ENCODE measurements around the gene ZNF784. TPM values are rescaled to one million over a fixed set of nuclear protein-coding genes. Genes with fewer than 3 reads are reported as not detected.

Gene ZNF784
- total and polyA plus RNA-seq, 2 of the 4 experiments (the other 2 are of a cell fraction), result 2.5 to 3.7 TPM

DNA sequence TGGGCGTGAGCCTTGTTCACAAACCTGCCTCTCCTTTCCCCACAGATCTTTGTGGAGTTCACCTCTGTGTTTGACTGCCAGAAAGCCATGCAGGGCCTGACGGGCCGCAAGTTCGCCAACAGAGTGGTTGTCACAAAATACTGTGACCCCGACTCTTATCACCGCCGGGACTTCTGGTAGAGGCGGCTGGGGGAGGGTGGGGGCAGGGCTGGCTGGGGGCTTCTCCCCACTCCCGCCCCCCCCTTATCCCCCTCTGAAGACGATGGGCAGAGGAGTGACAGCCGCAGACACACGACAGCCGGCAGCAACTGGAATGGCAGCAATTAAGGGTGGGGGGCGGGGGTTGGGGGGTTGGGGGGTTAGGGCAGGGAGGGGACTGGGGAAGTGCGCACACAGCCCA, 49.5 kb upstream of the ZNF784 start:
- Histone ChIP-seq H3K18ac (ENCODE audit: low read depth, low read length) (no peak overlapping the region), H2BK5ac (ENCODE audit: low read depth, low read length, poor library complexity, severe bottlenecking) (no peak overlapping the region), H2BK120ac (ENCODE audit: low read depth, low read length) (no peak overlapping the region), H4K5ac (ENCODE audit: low read depth, low read length) (no peak overlapping the region), H3K9me1 (ENCODE audit: insufficient read depth, low read length) (no peaks in the 10 kb centered on the region; the same call in 1 of the 2 replicates), H2AFZ (replicated peaks; ENCODE audit: low read length, poor library complexity) (no peak overlapping the region), H2AK9ac (replicated peaks; ENCODE audit: low read depth, low read length, poor library complexity) (no peak overlapping the region), H4K8ac (ENCODE audit: low read depth in 2 of 2, low read length in 2 of 2) (no peak overlapping the region), H3K4me1 (ENCODE audit: control insufficient read depth, insufficient read depth, low read length) (peaks cover 5% of the 10 kb centered on the region; the same call in 1 of the 2 replicates), H3K4ac (ENCODE audit: low read depth, low read length) (no peak overlapping the region), H3K27ac (ENCODE audit: insufficient read depth, low read length) (no peak overlapping the region), H3K56ac (ENCODE audit: extremely low read depth, insufficient read depth, low read length) (no peak overlapping the region), H4K20me1 (ENCODE audit: insufficient read depth, low read length) (peaks cover 63% of the 10 kb centered on the region), H2BK15ac (ENCODE audit: low read depth, low read length) (no peak overlapping the region), H2AK5ac (ENCODE audit: low read depth, low read length) (no peak overlapping the region), H3K9me3 (ENCODE audit: control insufficient read depth, insufficient read depth, low read length) (no peaks in the 10 kb centered on the region), H3K14ac (replicated peaks; ENCODE audit: low read depth, low read length) (no peak overlapping the region), H4K91ac (ENCODE audit: insufficient read depth, low read depth, low read length) (no peak overlapping the region), H3K27me3 (ENCODE audit: control insufficient read depth, insufficient read depth, low read length) (no peaks in the 10 kb centered on the region), H3K4me3 (ENCODE audit: insufficient read depth, low read depth, low read length) (no peak overlapping the region), H3K36me3 (ENCODE audit: control insufficient read depth, insufficient read depth, low read length) (peaks cover 42% of the 10 kb centered on the region), H3K9ac (ENCODE audit: low read depth, low read length) (no peak overlapping the region), H3K79me1 (ENCODE audit: low read depth in 1 of 2, low read length in 2 of 2) (peaks cover 20 to 53% of the 10 kb centered on the region in 2 experiments; a peak in 3 of 4 replicates), H2BK20ac (ENCODE audit: low read depth, low read length) (no peak overlapping the region), H3K23ac (ENCODE audit: low read depth, low read length) (no peak overlapping the region), H3K4me2 (ENCODE audit: low read depth, low read length) (no peak overlapping the region)
- POLR2A ChIA-PET (ENCODE audit: unreplicated experiment), result no interaction called here
- in situ Hi-C loops (cut with MboI; ENCODE audit: low sequenced_read_pairs) (loop anchor here (25.0 kb wide), 2 partner anchors 1212 to 1537 kb away; partner anchors contain the start of genes CDC42EP5, CNOT3 and LENG9), dilution Hi-C loops (cut with HindIII; ENCODE audit: low sequenced_read_pairs, unreplicated experiment) (no loop called here), intact Hi-C loops (cut with micrococcal nuclease) (loop anchor here (2.0 kb wide), 1 partner anchor 19 kb away; the partner anchor contains the start of gene U2AF2)
- DNase-seq (no peak), ATAC-seq (ENCODE audit: low read depth) (no peak)
- TF ChIP-seq RCOR1 (IDR thresholded peaks at IDR 0.05; ENCODE audit: insufficient replicate concordance, low read length) (no peak), MAZ (IDR thresholded peaks at IDR 0.05; ENCODE audit: borderline replicate concordance, low read depth, low read length) (no peak), FOS (IDR thresholded peaks at IDR 0.05; ENCODE audit: low read depth, low read length) (no peak), MAFK (IDR thresholded peaks at IDR 0.05; ENCODE audit: low read depth, low read length) (no peak), MXI1 (IDR thresholded peaks at IDR 0.05; ENCODE audit: borderline replicate concordance, low read depth, low read length) (no peak), CHD1 (IDR thresholded peaks at IDR 0.05; ENCODE audit: low read depth, low read length) (no peak), NFE2L2 (IDR thresholded peaks at IDR 0.05; ENCODE audit: low read depth, low read length) (no peak), BHLHE40 (IDR thresholded peaks at IDR 0.05; ENCODE audit: low read depth, low read length) (no peak), RFX5 (IDR thresholded peaks at IDR 0.05; ENCODE audit: low read depth, low read length) (no peak), SMC3 (IDR thresholded peaks at IDR 0.05; ENCODE audit: low read depth, low read length) (no peak), POLR2A (IDR thresholded peaks at IDR 0.05; ENCODE audit: low read depth, low read length) (no peak), CEBPB (IDR thresholded peaks at IDR 0.05; ENCODE audit: low read depth, low read length) (no peak), RAD21 (IDR thresholded peaks at IDR 0.05; ENCODE audit: low read length) (no peak)
- TF ChIP-seq, protein P1, sequence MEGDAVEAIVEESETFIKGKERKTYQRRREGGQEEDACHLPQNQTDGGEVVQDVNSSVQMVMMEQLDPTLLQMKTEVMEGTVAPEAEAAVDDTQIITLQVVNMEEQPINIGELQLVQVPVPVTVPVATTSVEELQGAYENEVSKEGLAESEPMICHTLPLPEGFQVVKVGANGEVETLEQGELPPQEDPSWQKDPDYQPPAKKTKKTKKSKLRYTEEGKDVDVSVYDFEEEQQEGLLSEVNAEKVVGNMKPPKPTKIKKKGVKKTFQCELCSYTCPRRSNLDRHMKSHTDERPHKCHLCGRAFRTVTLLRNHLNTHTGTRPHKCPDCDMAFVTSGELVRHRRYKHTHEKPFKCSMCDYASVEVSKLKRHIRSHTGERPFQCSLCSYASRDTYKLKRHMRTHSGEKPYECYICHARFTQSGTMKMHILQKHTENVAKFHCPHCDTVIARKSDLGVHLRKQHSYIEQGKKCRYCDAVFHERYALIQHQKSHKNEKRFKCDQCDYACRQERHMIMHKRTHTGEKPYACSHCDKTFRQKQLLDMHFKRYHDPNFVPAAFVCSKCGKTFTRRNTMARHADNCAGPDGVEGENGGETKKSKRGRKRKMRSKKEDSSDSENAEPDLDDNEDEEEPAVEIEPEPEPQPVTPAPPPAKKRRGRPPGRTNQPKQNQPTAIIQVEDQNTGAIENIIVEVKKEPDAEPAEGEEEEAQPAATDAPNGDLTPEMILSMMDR (conservative IDR thresholded peaks at IDR 0.05; ENCODE audit: low read depth, low read length), result no peak
- TF ChIP-seq, protein P2, sequence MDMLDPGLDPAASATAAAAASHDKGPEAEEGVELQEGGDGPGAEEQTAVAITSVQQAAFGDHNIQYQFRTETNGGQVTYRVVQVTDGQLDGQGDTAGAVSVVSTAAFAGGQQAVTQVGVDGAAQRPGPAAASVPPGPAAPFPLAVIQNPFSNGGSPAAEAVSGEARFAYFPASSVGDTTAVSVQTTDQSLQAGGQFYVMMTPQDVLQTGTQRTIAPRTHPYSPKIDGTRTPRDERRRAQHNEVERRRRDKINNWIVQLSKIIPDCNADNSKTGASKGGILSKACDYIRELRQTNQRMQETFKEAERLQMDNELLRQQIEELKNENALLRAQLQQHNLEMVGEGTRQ (IDR thresholded peaks at IDR 0.05; ENCODE audit: low read depth, low read length), result no peak
- TF ChIP-seq, protein P3, sequence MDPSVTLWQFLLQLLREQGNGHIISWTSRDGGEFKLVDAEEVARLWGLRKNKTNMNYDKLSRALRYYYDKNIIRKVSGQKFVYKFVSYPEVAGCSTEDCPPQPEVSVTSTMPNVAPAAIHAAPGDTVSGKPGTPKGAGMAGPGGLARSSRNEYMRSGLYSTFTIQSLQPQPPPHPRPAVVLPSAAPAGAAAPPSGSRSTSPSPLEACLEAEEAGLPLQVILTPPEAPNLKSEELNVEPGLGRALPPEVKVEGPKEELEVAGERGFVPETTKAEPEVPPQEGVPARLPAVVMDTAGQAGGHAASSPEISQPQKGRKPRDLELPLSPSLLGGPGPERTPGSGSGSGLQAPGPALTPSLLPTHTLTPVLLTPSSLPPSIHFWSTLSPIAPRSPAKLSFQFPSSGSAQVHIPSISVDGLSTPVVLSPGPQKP (IDR thresholded peaks at IDR 0.05; ENCODE audit: borderline replicate concordance, low read depth, low read length), result no peak
- WGBS, 2 experiments (ENCODE audit: extremely low coverage in 2 of 2, insufficient read length in 1 of 2), result no CpG with 5 or more reads among the region's 15 CpGs
- no TSS peak for BruUV-seq (replicated peaks)
- CTCF ChIA-PET, result no interaction called here

Data from IMR-90 (cell line).